CD4-positive, alpha-beta T cell treated with Interleukin-15 for 4 hours (primary cell): ENCODE results near the gene SCAMP3.
A peak's percentile ranks its signal among the peaks of the same experiment; 100 is the strongest.

ENCODE experiments used
- DNase-seq: peaks from one replicate; pipeline ENCODE4 v3.0.0-alpha.2; 2020; ENCODE audit warnings: low spot score

The SCAMP3 gene

GRCh38 chr1:155285631-155286044, 23.5 kb upstream of the SCAMP3 start:
- DNase-seq = no peak

- DNase-seq = no peak
Observed at GRCh38 chr1:155285063-155285462, 22.9 kb upstream of the SCAMP3 start.

GRCh38 chr1:155284476-155284875, 22.3 kb upstream of the SCAMP3 start:
- no peak for DNase-seq

GRCh38 chr1:155282488-155283091, 20.4 kb upstream of the SCAMP3 start:
- no peak for DNase-seq

GRCh38 chr1:155279268-155279667, 17.1 kb upstream of the SCAMP3 start:
- no peak for DNase-seq

- no peak for DNase-seq
Observed at GRCh38 chr1:155278689-155279160, 16.6 kb upstream of the SCAMP3 start.

- peak; percentile 62 for DNase-seq
Observed at GRCh38 chr1:155277902-155278688, 15.9 kb upstream of the SCAMP3 start.

GRCh38 chr1:155277070-155277901, 15.1 kb upstream of the SCAMP3 start, which contains the start of gene HCN3:
Gene HCN3 (plus strand): TSS chr1:155277463. CDS start chr1:155277591, 128 bp downstream.
- DNase-seq = peak; percentile 95

GRCh38 chr1:155273343-155274245, 11.4 kb upstream of the SCAMP3 start, which contains the start of gene CLK2:
Gene CLK2 (minus strand): TSS chr1:155273504. CDS start chr1:155270977, 2,527 bp downstream.
- peak; percentile 92 for DNase-seq

- DNase-seq = no peak
Observed at GRCh38 chr1:155272466-155273342, 10.5 kb upstream of the SCAMP3 start.

- no peak for DNase-seq
Observed at GRCh38 chr1:155269381-155269780, 7.2 kb upstream of the SCAMP3 start.

- DNase-seq = no peak
Observed at GRCh38 chr1:155268630-155269029, 6.5 kb upstream of the SCAMP3 start.

- no peak for DNase-seq
Observed at GRCh38 chr1:155267373-155267772, 5.2 kb upstream of the SCAMP3 start.

GRCh38 chr1:155266553-155266952, 4.4 kb upstream of the SCAMP3 start:
- no peak for DNase-seq

GRCh38 chr1:155263067-155263466, 907 bp upstream of the SCAMP3 start:
- DNase-seq = no peak

GRCh38 chr1:155261493-155261851, 688 bp downstream of the SCAMP3 start:
- no peak for DNase-seq

GRCh38 chr1:155260276-155260675, 1.9 kb downstream of the SCAMP3 start:
- DNase-seq = no peak

- no peak for DNase-seq
Observed at GRCh38 chr1:155256058-155256852, 5.9 kb downstream of the SCAMP3 start.

- DNase-seq = peak; percentile 75
Observed at GRCh38 chr1:155255243-155256007, 6.7 kb downstream of the SCAMP3 start, which contains the start of gene ENTREP3. Gene ENTREP3 (minus strand): TSS chr1:155255483. CDS start chr1:155254877, 606 bp downstream.
